ENCODE data around the gene RNF150.

DNA sequence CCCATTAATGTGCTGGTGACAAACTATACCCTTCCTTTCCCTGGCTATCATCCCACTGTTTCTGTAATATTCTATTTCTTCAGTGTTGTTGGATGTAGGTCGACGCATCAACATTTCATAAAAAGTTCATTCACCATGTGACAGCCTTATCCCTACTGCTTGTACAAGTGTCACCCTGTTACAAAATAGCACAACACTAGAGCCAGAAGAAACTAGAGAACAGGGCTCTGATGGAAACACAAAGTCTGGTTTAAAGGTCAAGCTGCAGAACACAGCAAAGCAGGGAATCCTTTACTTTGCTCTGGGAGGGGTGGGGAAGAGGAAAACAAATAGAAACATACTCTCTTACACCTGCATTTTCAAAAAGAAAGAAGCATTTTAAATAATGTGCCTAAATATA, 245.8 kb downstream of the RNF150 start:
- no peak for TF ChIP-seq POLR2A (IDR thresholded peaks at IDR 0.05; ENCODE audit: low read depth)
- TF ChIP-seq, protein P1, sequence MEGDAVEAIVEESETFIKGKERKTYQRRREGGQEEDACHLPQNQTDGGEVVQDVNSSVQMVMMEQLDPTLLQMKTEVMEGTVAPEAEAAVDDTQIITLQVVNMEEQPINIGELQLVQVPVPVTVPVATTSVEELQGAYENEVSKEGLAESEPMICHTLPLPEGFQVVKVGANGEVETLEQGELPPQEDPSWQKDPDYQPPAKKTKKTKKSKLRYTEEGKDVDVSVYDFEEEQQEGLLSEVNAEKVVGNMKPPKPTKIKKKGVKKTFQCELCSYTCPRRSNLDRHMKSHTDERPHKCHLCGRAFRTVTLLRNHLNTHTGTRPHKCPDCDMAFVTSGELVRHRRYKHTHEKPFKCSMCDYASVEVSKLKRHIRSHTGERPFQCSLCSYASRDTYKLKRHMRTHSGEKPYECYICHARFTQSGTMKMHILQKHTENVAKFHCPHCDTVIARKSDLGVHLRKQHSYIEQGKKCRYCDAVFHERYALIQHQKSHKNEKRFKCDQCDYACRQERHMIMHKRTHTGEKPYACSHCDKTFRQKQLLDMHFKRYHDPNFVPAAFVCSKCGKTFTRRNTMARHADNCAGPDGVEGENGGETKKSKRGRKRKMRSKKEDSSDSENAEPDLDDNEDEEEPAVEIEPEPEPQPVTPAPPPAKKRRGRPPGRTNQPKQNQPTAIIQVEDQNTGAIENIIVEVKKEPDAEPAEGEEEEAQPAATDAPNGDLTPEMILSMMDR (IDR thresholded peaks at IDR 0.05): no peak
